Sigmoid colon (tissue), 4 donors: ENCODE measurements around the gene MRPS11.

Source experiments
- CTCF ChIP-seq, 4 experiments: fragments of 450-650 bp in 3 of 4; fragments of 200-600 bp in 1 of 4; IDR thresholded peaks; one replicate each; pipeline ENCODE4 v1.5.1; 2016 to 2019; ENCODE audit warnings: antibody characterized with exemption in 4 of 4, mild to moderate bottlenecking in 3 of 4, moderate library complexity in 2 of 4
- POLR2AphosphoS5 ChIP-seq, 4 donors: sonication (generic); formaldehyde crosslinking; IDR thresholded peaks; one replicate each; pipeline ENCODE4 v1.6.1; 2017; ENCODE audit warnings: antibody characterized with exemption in 4 of 4

- no peak for TF ChIP-seq CTCF (IDR thresholded peaks at IDR 0.05)
- TF ChIP-seq POLR2AphosphoS5 (IDR thresholded peaks at IDR 0.05), result no peak
These were observed 44.2 kb upstream of the MRPS11 start for GRCh38 chr15:88423331-88423730.
